Measurements from ENCODE around the gene SIX2.

The SIX2 gene

GRCh38 chr2:45000921-45001868 is 8.1 kb downstream of the SIX2 start:
- DNase-seq: no peak

- DNase-seq: no peak
These were observed 8.8 kb downstream of the SIX2 start for GRCh38 chr2:45000341-45000901.

GRCh38 chr2:44999540-44999939 is 9.7 kb downstream of the SIX2 start:
- no peak for DNase-seq

- DNase-seq: no peak
These were observed 11.3 kb downstream of the SIX2 start for GRCh38 chr2:44997963-44998362.

GRCh38 chr2:44996356-44996755 is 12.9 kb downstream of the SIX2 start:
- DNase-seq: no peak

- DNase-seq: no peak
These were observed 14.9 kb downstream of the SIX2 start for GRCh38 chr2:44994377-44994776.

- DNase-seq: no peak
These were observed 20.1 kb downstream of the SIX2 start for GRCh38 chr2:44989176-44989575.

- no peak for DNase-seq
These were observed 25.2 kb downstream of the SIX2 start for GRCh38 chr2:44983836-44984604.

- DNase-seq: peak; percentile 37
These were observed 27.5 kb downstream of the SIX2 start for GRCh38 chr2:44981714-44982108.

- DNase-seq: no peak
These were observed 28.2 kb downstream of the SIX2 start for GRCh38 chr2:44980751-44981713.

GRCh38 chr2:44979581-44979980 is 29.7 kb downstream of the SIX2 start:
- no peak for DNase-seq

- DNase-seq: no peak
These were observed 33.4 kb downstream of the SIX2 start for GRCh38 chr2:44975571-44976450.

- no peak for DNase-seq
These were observed 35.1 kb downstream of the SIX2 start for GRCh38 chr2:44974064-44974715.

GRCh38 chr2:44972771-44973535 is 36.3 kb downstream of the SIX2 start:
- DNase-seq: no peak

GRCh38 chr2:44970846-44971450 is 38.3 kb downstream of the SIX2 start:
- no peak for DNase-seq

GRCh38 chr2:44969936-44970335 is 39.3 kb downstream of the SIX2 start:
- no peak for DNase-seq

GRCh38 chr2:44967727-44968432 is 41.4 kb downstream of the SIX2 start:
- DNase-seq: no peak

GRCh38 chr2:44967056-44967455 is 42.2 kb downstream of the SIX2 start:
- DNase-seq: no peak

- no peak for DNase-seq
These were observed 43.6 kb downstream of the SIX2 start for GRCh38 chr2:44965684-44966083.

Measured in CD4-positive, alpha-beta T cell treated with Interferon gamma for 1 hour (primary cell).